ENCODE data around the gene DDC. TPM values are rescaled to one million over a fixed set of nuclear protein-coding genes. Genes with fewer than 3 reads are reported as not detected.

Gene DDC
- total RNA-seq, 2 donors from 2014 or later = 1.5 to 1.9 TPM

DNA sequence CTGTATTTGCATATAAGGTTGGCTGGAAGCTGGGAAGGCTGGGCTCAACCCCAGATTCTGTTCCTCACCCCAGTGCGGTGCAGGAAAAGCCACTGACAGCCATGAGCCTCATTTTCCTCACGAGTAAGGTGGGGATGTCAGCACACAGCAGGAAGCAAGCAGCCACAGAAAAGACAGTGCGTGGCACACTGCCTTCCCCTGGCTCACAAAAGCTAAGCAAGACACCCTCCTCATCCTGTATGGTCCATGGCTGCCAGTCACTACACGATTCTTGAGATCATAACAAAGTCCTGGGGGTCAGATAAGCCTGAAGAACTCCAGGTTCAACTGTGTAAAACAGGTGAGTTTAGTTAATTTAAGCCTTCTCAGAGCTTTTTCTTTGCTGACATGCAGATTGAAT, 28.9 kb upstream of the DDC start:
- Histone ChIP-seq H3K36me3 (no peaks in the 10 kb centered on the region), H3K9me3 (no peaks in the 10 kb centered on the region), H3K27ac (no peak overlapping the region), H3K4me1 (replicated peaks) (no peaks in the 10 kb centered on the region), H3K4me3 (no peak overlapping the region), H3K27me3 (replicated peaks; ENCODE audit: insufficient read depth) (no peaks in the 10 kb centered on the region)
- WGBS = 79% methylated on average over 4 of the region's 4 CpGs
- TF ChIP-seq, protein P1, sequence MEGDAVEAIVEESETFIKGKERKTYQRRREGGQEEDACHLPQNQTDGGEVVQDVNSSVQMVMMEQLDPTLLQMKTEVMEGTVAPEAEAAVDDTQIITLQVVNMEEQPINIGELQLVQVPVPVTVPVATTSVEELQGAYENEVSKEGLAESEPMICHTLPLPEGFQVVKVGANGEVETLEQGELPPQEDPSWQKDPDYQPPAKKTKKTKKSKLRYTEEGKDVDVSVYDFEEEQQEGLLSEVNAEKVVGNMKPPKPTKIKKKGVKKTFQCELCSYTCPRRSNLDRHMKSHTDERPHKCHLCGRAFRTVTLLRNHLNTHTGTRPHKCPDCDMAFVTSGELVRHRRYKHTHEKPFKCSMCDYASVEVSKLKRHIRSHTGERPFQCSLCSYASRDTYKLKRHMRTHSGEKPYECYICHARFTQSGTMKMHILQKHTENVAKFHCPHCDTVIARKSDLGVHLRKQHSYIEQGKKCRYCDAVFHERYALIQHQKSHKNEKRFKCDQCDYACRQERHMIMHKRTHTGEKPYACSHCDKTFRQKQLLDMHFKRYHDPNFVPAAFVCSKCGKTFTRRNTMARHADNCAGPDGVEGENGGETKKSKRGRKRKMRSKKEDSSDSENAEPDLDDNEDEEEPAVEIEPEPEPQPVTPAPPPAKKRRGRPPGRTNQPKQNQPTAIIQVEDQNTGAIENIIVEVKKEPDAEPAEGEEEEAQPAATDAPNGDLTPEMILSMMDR (IDR thresholded peaks at IDR 0.05) = no peak
- TF ChIP-seq POLR2A (IDR thresholded peaks at IDR 0.05) = no peak
- TF ChIP-seq POLR2AphosphoS5 (IDR thresholded peaks at IDR 0.05) = no peak
- intact Hi-C loops (cut with DNase I) = loop anchor here (10.0 kb wide), 1 partner anchor 471 kb away; no protein-coding TSS in a partner anchor
- no peak for DNase-seq (ENCODE audit: low spot score)

- Histone ChIP-seq H3K27me3 (replicated peaks; ENCODE audit: insufficient read depth) (no peaks in the 10 kb centered on the region), H3K4me1 (replicated peaks) (no peaks in the 10 kb centered on the region), H3K36me3 (no peaks in the 10 kb centered on the region), H3K27ac (no peak overlapping the region), H3K4me3 (no peak overlapping the region), H3K9me3 (no peaks in the 10 kb centered on the region)
- DNase-seq (ENCODE audit: low spot score) = no peak
- WGBS = 95% methylated on average over 13 of the region's 13 CpGs
- intact Hi-C loops (cut with DNase I) = loop anchor here (10.0 kb wide), 1 partner anchor 472 kb away; no protein-coding TSS in a partner anchor
- TF ChIP-seq, protein P1 (IDR thresholded peaks at IDR 0.05) = no peak
- TF ChIP-seq POLR2A (IDR thresholded peaks at IDR 0.05) (no peak), POLR2AphosphoS5 (IDR thresholded peaks at IDR 0.05) (no peak)
These were observed 27.7 kb upstream of the DDC start for GRCh38 chr7:50592940-50593339.

- H3K27me3 ChIP-seq (replicated peaks; ENCODE audit: insufficient read depth) = no peaks in the 10 kb centered on the region
- WGBS = 85% methylated on average over 21 of the region's 21 CpGs
- no peaks in the 10 kb centered on the region for H3K4me1 ChIP-seq (replicated peaks)
- no peak overlapping the region for H3K27ac ChIP-seq
- H3K9me3 ChIP-seq = no peaks in the 10 kb centered on the region
- no peak for TF ChIP-seq POLR2AphosphoS5 (IDR thresholded peaks at IDR 0.05)
- TF ChIP-seq, protein P1 (IDR thresholded peaks at IDR 0.05) = no peak
- TF ChIP-seq POLR2A (IDR thresholded peaks at IDR 0.05) = no peak
- no peak for DNase-seq (ENCODE audit: low spot score)
- H3K36me3 ChIP-seq = no peaks in the 10 kb centered on the region
- H3K4me3 ChIP-seq = no peak overlapping the region
- intact Hi-C loops (cut with DNase I) = loop anchor here (10.0 kb wide), 1 partner anchor 473 kb away; no protein-coding TSS in a partner anchor
These were observed 26.6 kb upstream of the DDC start for GRCh38 chr7:50591480-50592438.

GRCh38 chr7:50591098-50591479, 25.9 kb upstream of the DDC start:
- no peak for TF ChIP-seq POLR2AphosphoS5 (IDR thresholded peaks at IDR 0.05)
- TF ChIP-seq, protein P1 (IDR thresholded peaks at IDR 0.05) = no peak
- TF ChIP-seq POLR2A (IDR thresholded peaks at IDR 0.05) = no peak
- no peaks in the 10 kb centered on the region for H3K36me3 ChIP-seq
- WGBS = 92% methylated on average over 5 of the region's 5 CpGs
- no peaks in the 10 kb centered on the region for H3K9me3 ChIP-seq
- no peaks in the 10 kb centered on the region for H3K4me1 ChIP-seq (replicated peaks)
- intact Hi-C loops (cut with DNase I) = loop anchor here (10.0 kb wide), 1 partner anchor 474 kb away; no protein-coding TSS in a partner anchor
- H3K4me3 ChIP-seq = no peak overlapping the region
- H3K27me3 ChIP-seq (replicated peaks; ENCODE audit: insufficient read depth) = no peaks in the 10 kb centered on the region
- DNase-seq (ENCODE audit: low spot score) = no peak
- H3K27ac ChIP-seq = no peak overlapping the region
